Neural progenitor cell (in vitro differentiated cells): Measurements from ENCODE around the gene CYLD. TPM values are rescaled to one million over a fixed set of nuclear protein-coding genes. Genes with fewer than 3 reads are reported as not detected.

Source experiments
- DNase-seq: peaks from one replicate; pipeline ENCODE4 v3.0.0-alpha.2; 2016; ENCODE audit warnings: low spot score
- H2AFZ ChIP-seq: fragments of 200-600 bp; sonication (generic); replicated peaks from 2 replicates; pipeline ENCODE4 v1.6.1; 2016; ENCODE audit warnings: antibody characterized with exemption
- H3F3A ChIP-seq: fragments of 200-600 bp; sonication (generic); 2 replicates; pipeline ENCODE4 v1.6.1; 2016; ENCODE audit warnings: antibody characterized with exemption, low read depth
- H3K27ac ChIP-seq: fragments of 200-600 bp; sonication (generic); 2 replicates; pipeline ENCODE4 v1.5.1; 2016; ENCODE audit warnings: mild to moderate bottlenecking
- H3K27me3 ChIP-seq: fragments of 200-600 bp; sonication (generic); 2 replicates; pipeline ENCODE4 v1.6.1; 2016; ENCODE audit warnings: mild to moderate bottlenecking, moderate library complexity
- H3K36me3 ChIP-seq: fragments of 200-600 bp; sonication (generic); 2 replicates; pipeline ENCODE4 v1.5.1; 2016
- H3K4me1 ChIP-seq: fragments of 200-600 bp; sonication (generic); 2 replicates; pipeline ENCODE4 v1.6.1; 2016; ENCODE audit warnings: mixed run types
- H3K4me2 ChIP-seq: fragments of 200-600 bp; sonication (generic); 2 replicates; pipeline ENCODE4 v1.6.1; 2016
- H3K4me3 ChIP-seq: fragments of 200-600 bp; sonication (generic); 2 replicates; pipeline ENCODE4 v1.5.1; 2016
- H3K79me2 ChIP-seq: fragments of 200-600 bp; sonication (generic); 2 replicates; pipeline ENCODE4 v1.6.1; 2016; ENCODE audit warnings: low read depth
- H3K9ac ChIP-seq: fragments of 200-600 bp; sonication (generic); 2 replicates; pipeline ENCODE4 v1.6.1; 2016
- H3K9me3 ChIP-seq: fragments of 200-600 bp; sonication (generic); 2 replicates; pipeline ENCODE4 v1.5.1; 2016; ENCODE audit warnings: low read depth
- H4K20me1 ChIP-seq: fragments of 200-600 bp; sonication (generic); 2 replicates; pipeline ENCODE4 v1.6.1; 2016; ENCODE audit warnings: low read depth
- H3K27ac Mint-ChIP-seq: 3 replicates; pipeline ENCODE4 v1.8.0; 2021; ENCODE audit warnings: mixed read lengths
- H3K27me3 Mint-ChIP-seq: 2 replicates; pipeline ENCODE4 v1.8.0; 2022; ENCODE audit warnings: low read depth, mild to moderate bottlenecking, inconsistent platforms, moderate library complexity, mixed read lengths; ENCODE audit not compliant: insufficient read depth
- H3K36me3 Mint-ChIP-seq: 3 replicates; pipeline ENCODE4 v1.8.0; 2021; ENCODE audit warnings: mixed read lengths
- H3K4me1 Mint-ChIP-seq: 3 replicates; pipeline ENCODE4 v1.8.0; 2021; ENCODE audit warnings: mixed read lengths
- H3K4me3 Mint-ChIP-seq: 3 replicates; pipeline ENCODE4 v1.8.0; 2021; ENCODE audit warnings: mild to moderate bottlenecking, moderate library complexity, mixed read lengths
- H3K9me3 Mint-ChIP-seq: 3 replicates; pipeline ENCODE4 v1.8.0; 2020; ENCODE audit warnings: mixed read lengths
- CTCF ChIP-seq: fragments of 200-600 bp; sonication (generic); IDR thresholded peaks from 2 replicates; pipeline ENCODE4 v1.5.1; 2017; ENCODE audit warnings: antibody characterized with exemption, mild to moderate bottlenecking
- EZH2 ChIP-seq: fragments of 200-600 bp; sonication (generic); IDR thresholded peaks from 2 replicates; pipeline ENCODE4 v1.6.1; 2017; ENCODE audit warnings: antibody characterized with exemption, mild to moderate bottlenecking, moderate library complexity
- EZH2phosphoT487 ChIP-seq: fragments of 200-600 bp; sonication (generic); IDR thresholded peaks from 2 replicates; pipeline ENCODE4 v1.6.1; 2017; ENCODE audit warnings: antibody characterized with exemption
- total RNA-seq: library from RNA; depleted of rRNA; stranded (reverse); fragments of >200 nt; gene quantifications from 2 replicates; pipeline ENCODE4 v1.2.3, GENCODE V29; 2015; ENCODE audit warnings: low replicate concordance

The CYLD gene
- total RNA-seq: 12.5 and 22.0 TPM in 2 replicates

DNA sequence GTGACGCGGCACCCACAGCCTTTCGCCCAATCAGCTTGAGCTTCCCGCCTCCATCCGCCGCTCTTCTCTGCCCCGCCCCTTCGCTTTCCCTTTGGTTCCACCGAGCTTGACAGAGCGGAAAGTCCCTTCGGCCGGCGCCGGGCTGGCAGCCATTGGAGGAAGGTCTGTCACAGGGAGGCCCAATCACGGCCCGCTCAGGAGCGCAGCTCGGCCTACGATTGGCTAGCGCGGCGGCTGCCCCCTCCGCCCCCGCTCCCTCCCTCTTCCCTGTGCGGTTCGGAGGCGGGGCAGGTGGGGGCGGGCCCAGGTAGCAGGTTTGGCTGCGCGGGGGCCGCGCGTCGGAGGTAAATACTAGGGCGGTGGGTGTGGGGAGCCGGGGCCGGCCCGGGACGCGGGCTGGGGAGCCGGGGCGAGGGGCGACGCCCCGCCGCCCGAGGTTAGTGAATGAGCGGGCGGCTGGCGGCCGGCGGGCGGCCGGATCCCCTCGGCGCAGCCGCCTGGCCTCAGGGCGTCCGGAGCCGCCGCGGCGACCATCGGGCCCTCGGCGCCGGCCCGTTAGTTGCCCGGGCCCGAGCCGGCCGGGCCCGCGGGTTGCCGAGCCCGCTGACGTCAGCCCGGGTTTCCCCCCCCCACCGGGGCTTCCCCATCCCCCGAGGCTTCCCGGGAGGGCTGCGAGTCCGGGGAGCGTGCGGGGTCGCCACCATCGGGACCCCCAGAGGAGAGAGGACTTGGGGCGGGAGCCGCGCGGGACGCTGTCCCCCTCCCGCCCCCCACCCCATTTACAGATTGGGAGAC is at the start of gene CYLD:
CYLD (plus strand) TSS at position 306 of the 795 bp plus-strand sequence. CDS start 7,613 bp downstream, outside the sequence.
- Histone ChIP-seq H3K27ac (no peak within 1 kb of the TSS), H3K9me3 (no peaks in the 10 kb centered on the region), H3K4me3 (peak within 1 kb of the TSS; percentile 97), H3K9ac (peak within 1 kb of the TSS; percentile 69), H3K4me1 (peaks cover 5% of the 10 kb centered on the region), H3K79me2 (no peaks in the 10 kb centered on the region), H3K36me3 (no peaks in the 10 kb centered on the region), H3K4me2 (peak within 1 kb of the TSS; percentile 96), H4K20me1 (no peaks in the 10 kb centered on the region), H3K27me3 (peaks cover 7% of the 10 kb centered on the region), H2AFZ (peak within 1 kb of the TSS; percentile 38), H3F3A (no peaks in the 10 kb centered on the region)
- TF ChIP-seq CTCF (no peak), EZH2 (no peak), EZH2phosphoT487 (no peak)
- Mint-ChIP-seq H3K4me1 (peaks cover 12% of the 10 kb centered on the region), H3K27me3 (peaks cover 13% of the 10 kb centered on the region), H3K9me3 (no peaks in the 10 kb centered on the region), H3K27ac (no peak within 1 kb of the TSS), H3K36me3 (no peaks in the 10 kb centered on the region), H3K4me3 (peak within 1 kb of the TSS; percentile 88)
- peak; percentile 100 for DNase-seq

DNA sequence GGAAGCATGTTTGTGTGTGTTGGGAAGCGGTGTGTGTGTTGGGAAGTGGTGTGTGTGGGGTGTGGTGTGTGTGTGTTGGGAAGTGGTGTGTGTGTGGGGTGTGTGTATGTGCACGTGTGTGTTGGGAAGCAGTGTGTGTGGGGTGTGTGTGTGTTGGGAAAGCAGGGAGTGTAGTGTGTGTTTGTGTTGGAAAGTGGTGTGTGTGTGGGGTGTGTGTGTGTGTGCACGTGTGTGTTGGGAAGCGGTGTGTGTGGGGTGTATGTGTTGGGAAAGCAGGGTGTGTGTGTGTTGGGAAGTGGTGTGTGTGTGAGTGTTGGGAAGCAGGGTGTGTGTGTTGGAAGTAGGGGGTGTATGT is 49.3 kb upstream of the CYLD start:
- H3K27me3 Mint-ChIP-seq: peaks cover 22% of the 10 kb centered on the region
- Histone ChIP-seq H3K9me3 (no peaks in the 10 kb centered on the region), H3K4me2 (no peak overlapping the region), H3K79me2 (no peaks in the 10 kb centered on the region), H3F3A (no peaks in the 10 kb centered on the region), H3K9ac (no peak overlapping the region), H4K20me1 (no peaks in the 10 kb centered on the region), H3K27me3 (peaks cover 38% of the 10 kb centered on the region), H3K27ac (no peak overlapping the region), H3K4me1 (peaks cover 19% of the 10 kb centered on the region), H3K36me3 (no peaks in the 10 kb centered on the region), H3K4me3 (no peak overlapping the region), H2AFZ (no peak overlapping the region)
- no peaks in the 10 kb centered on the region for H3K36me3 Mint-ChIP-seq
- DNase-seq: no peak
- peak overlapping the region; percentile 76 for H3K4me3 Mint-ChIP-seq
- TF ChIP-seq CTCF: no peak
- no peak for TF ChIP-seq EZH2phosphoT487
- TF ChIP-seq EZH2: no peak
- peaks cover 19% of the 10 kb centered on the region for H3K4me1 Mint-ChIP-seq
- no peak overlapping the region for H3K27ac Mint-ChIP-seq
- no peaks in the 10 kb centered on the region for H3K9me3 Mint-ChIP-seq

DNA sequence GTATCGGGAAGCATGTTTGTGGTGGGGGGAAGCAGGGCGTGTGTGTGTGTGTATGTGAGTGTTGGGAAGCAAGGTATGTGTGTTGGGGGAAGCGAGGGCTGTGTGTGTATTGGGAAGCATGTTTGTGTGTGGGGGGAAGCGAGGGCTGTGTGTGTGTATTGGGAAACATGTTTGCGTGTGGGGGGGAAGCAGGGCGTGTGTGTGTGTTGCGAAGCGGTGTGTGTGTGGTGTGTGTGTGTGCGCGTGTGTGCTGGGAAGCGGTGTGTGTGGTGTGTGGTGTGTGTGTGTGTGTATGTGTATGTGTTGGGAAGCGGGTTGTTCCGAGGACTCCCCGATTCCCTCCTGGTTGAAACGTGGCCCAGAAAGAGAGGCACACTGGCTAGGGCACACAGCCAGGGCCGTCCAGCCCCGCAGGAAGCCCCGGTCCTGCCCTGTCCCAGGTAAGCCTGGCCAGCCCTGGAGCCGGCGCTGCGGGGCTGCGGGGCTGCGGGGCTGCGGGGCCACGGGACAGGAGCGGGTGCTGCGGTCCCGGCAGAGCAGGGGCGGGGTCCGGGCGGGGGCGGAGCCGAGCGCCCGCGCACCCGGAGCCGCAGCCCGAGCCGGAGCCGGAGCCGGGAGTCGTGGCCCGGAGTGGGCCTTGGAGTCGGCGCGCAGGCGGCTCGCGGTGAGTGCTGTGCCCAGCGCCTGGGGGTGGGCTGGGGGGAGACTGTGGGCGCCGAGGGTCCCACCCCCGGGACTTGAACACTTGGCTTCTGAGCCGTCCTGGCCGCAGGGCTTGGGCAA is 48.7 kb upstream of the CYLD start, which contains the start of gene NOD2:
NOD2 (plus strand) TSS at position 608 of the 783 bp plus-strand sequence. CDS start 5,890 bp downstream, outside the sequence.
- no peak within 1 kb of the TSS for H3K9ac ChIP-seq
- peak within 1 kb of the TSS; percentile 80 for H2AFZ ChIP-seq
- Mint-ChIP-seq H3K27ac (no peak within 1 kb of the TSS), H3K36me3 (no peaks in the 10 kb centered on the region), H3K4me3 (peak within 1 kb of the TSS; percentile 76), H3K27me3 (peaks cover 22% of the 10 kb centered on the region), H3K4me1 (peaks cover 24% of the 10 kb centered on the region), H3K9me3 (no peaks in the 10 kb centered on the region)
- peaks cover 19% of the 10 kb centered on the region for H3K4me1 ChIP-seq
- H3K79me2 ChIP-seq: no peaks in the 10 kb centered on the region
- peak; percentile 63 for DNase-seq
- no peaks in the 10 kb centered on the region for H4K20me1 ChIP-seq
- peaks cover 38% of the 10 kb centered on the region for H3K27me3 ChIP-seq
- H3K4me2 ChIP-seq: peak within 1 kb of the TSS; percentile 80
- H3K36me3 ChIP-seq: no peaks in the 10 kb centered on the region
- H3K27ac ChIP-seq: no peak within 1 kb of the TSS
- no peaks in the 10 kb centered on the region for H3F3A ChIP-seq
- TF ChIP-seq EZH2: no peak
- no peak for TF ChIP-seq EZH2phosphoT487
- TF ChIP-seq CTCF: no peak
- no peaks in the 10 kb centered on the region for H3K9me3 ChIP-seq
- H3K4me3 ChIP-seq: peak within 1 kb of the TSS; percentile 44
